ENCODE results near the gene DLD. TPM values are rescaled to one million over a fixed set of nuclear protein-coding genes. Genes with fewer than 3 reads are reported as not detected.

The DLD gene
- total RNA-seq, 4 donors from 2014 or later: 35.8 to 84.7 (median 67.9) TPM

- H3K36me3 ChIP-seq: peaks cover 65% of the 10 kb centered on the region
- no peak overlapping the region for H3K4me3 ChIP-seq
- no peaks in the 10 kb centered on the region for H3K9me3 ChIP-seq
- TF ChIP-seq POLR2A (IDR thresholded peaks at IDR 0.05) (no peak), CTCF (IDR thresholded peaks at IDR 0.05) (no peak), POLR2AphosphoS5 (IDR thresholded peaks at IDR 0.05) (no peak), EP300 (IDR thresholded peaks at IDR 0.05) (no peak)
- no peaks in the 10 kb centered on the region for H3K27me3 ChIP-seq
- WGBS: 78% methylated on average over 1 of the region's 1 CpG
- DNase-seq (ENCODE audit: low spot score in 2 of 2): no peak
- H3K27ac ChIP-seq: no peak overlapping the region
- peaks cover 12% of the 10 kb centered on the region for H3K4me1 ChIP-seq
Measured at GRCh38 chr7:107922886-107923285, 31.9 kb downstream of the DLD start.

- TF ChIP-seq EP300 (IDR thresholded peaks at IDR 0.05): no peak
- no peak for TF ChIP-seq POLR2A (IDR thresholded peaks at IDR 0.05)
- no peak for TF ChIP-seq POLR2AphosphoS5 (IDR thresholded peaks at IDR 0.05)
- TF ChIP-seq CTCF (IDR thresholded peaks at IDR 0.05): no peak
- Histone ChIP-seq H3K4me3 (no peak overlapping the region), H3K4me1 (peaks cover 12% of the 10 kb centered on the region), H3K9me3 (no peaks in the 10 kb centered on the region), H3K27ac (no peak overlapping the region), H3K27me3 (no peaks in the 10 kb centered on the region), H3K36me3 (peaks cover 68% of the 10 kb centered on the region)
- DNase-seq (ENCODE audit: low spot score in 2 of 2): no peak
- WGBS: 49% methylated on average over 5 of the region's 5 CpGs
Measured at GRCh38 chr7:107924841-107925504, 34.0 kb downstream of the DLD start.

GRCh38 chr7:107926481-107926880 lies 35.5 kb downstream of the DLD start:
- Histone ChIP-seq H3K27me3 (no peaks in the 10 kb centered on the region), H3K4me1 (peaks cover 12% of the 10 kb centered on the region), H3K9me3 (no peaks in the 10 kb centered on the region), H3K4me3 (no peak overlapping the region), H3K36me3 (peaks cover 74% of the 10 kb centered on the region), H3K27ac (no peak overlapping the region)
- TF ChIP-seq POLR2A (IDR thresholded peaks at IDR 0.05) (no peak), CTCF (IDR thresholded peaks at IDR 0.05) (no peak), POLR2AphosphoS5 (IDR thresholded peaks at IDR 0.05) (no peak), EP300 (IDR thresholded peaks at IDR 0.05) (no peak)
- no peak for DNase-seq (ENCODE audit: low spot score in 2 of 2)
- WGBS: 94% methylated on average over 1 of the region's 1 CpG

- no peak overlapping the region for H3K27ac ChIP-seq
- no peaks in the 10 kb centered on the region for H3K4me1 ChIP-seq
- WGBS: 82% methylated on average over 5 of the region's 5 CpGs
- no peaks in the 10 kb centered on the region for H3K9me3 ChIP-seq
- TF ChIP-seq POLR2A (IDR thresholded peaks at IDR 0.05): no peak
- TF ChIP-seq EP300 (IDR thresholded peaks at IDR 0.05): no peak
- no peak for TF ChIP-seq POLR2AphosphoS5 (IDR thresholded peaks at IDR 0.05)
- TF ChIP-seq CTCF (IDR thresholded peaks at IDR 0.05): no peak
- peaks cover 72% of the 10 kb centered on the region for H3K36me3 ChIP-seq
- no peak for DNase-seq (ENCODE audit: low spot score in 2 of 2)
- no peaks in the 10 kb centered on the region for H3K27me3 ChIP-seq
- no peak overlapping the region for H3K4me3 ChIP-seq
Measured at GRCh38 chr7:107931740-107932515, 40.9 kb downstream of the DLD start.

GRCh38 chr7:107932805-107933204 lies 41.8 kb downstream of the DLD start:
- TF ChIP-seq POLR2AphosphoS5 (IDR thresholded peaks at IDR 0.05): no peak
- no peak for TF ChIP-seq EP300 (IDR thresholded peaks at IDR 0.05)
- no peak for TF ChIP-seq POLR2A (IDR thresholded peaks at IDR 0.05)
- Histone ChIP-seq H3K4me1 (peaks cover 8% of the 10 kb centered on the region), H3K27me3 (no peaks in the 10 kb centered on the region), H3K9me3 (no peaks in the 10 kb centered on the region), H3K27ac (no peak overlapping the region), H3K36me3 (peaks cover 63% of the 10 kb centered on the region), H3K4me3 (no peak overlapping the region)
- no peak for DNase-seq (ENCODE audit: low spot score in 2 of 2)
- 75% methylated on average over 2 of the region's 2 CpGs for WGBS
